H9 (cell line): ENCODE results near the gene SRGN. TPM values are rescaled to one million over a fixed set of nuclear protein-coding genes. Genes with fewer than 3 reads are reported as not detected.

Source experiments
- DNase-seq: peaks from one replicate; pipeline ENCODE4 v3.0.0-alpha.2; 2017
- H2AFZ ChIP-seq: one replicate; pipeline ENCODE4 v1.6.1; 2013; ENCODE audit warnings: mild to moderate bottlenecking, low read length, control low read depth, moderate library complexity
- H2AK5ac ChIP-seq: 2 replicates; pipeline ENCODE4 v1.6.1; 2013; ENCODE audit warnings: low read length, control low read depth, mixed read lengths; ENCODE audit not compliant: insufficient read length
- H2BK120ac ChIP-seq: one replicate; pipeline ENCODE4 v1.6.1; 2013; ENCODE audit warnings: low read depth, mild to moderate bottlenecking, low read length, control low read depth, inconsistent platforms; ENCODE audit not compliant: poor library complexity, severe bottlenecking
- H2BK12ac ChIP-seq: 2 replicates; pipeline ENCODE4 v1.6.1; 2013; ENCODE audit warnings: low read length, control low read depth, mixed read lengths, low read depth; ENCODE audit not compliant: insufficient read length
- H2BK15ac ChIP-seq: 2 replicates; pipeline ENCODE4 v1.6.1; 2013; ENCODE audit warnings: low read depth, low read length, control low read depth
- H2BK20ac ChIP-seq: one replicate; pipeline ENCODE4 v1.6.1; 2013; ENCODE audit warnings: low read depth, mild to moderate bottlenecking, low read length, control low read depth, inconsistent platforms; ENCODE audit not compliant: poor library complexity, severe bottlenecking
- H2BK5ac ChIP-seq: 2 replicates; pipeline ENCODE4 v1.6.1; 2013; ENCODE audit warnings: low read length, control low read depth, mixed read lengths; ENCODE audit not compliant: insufficient read length
- H3K14ac ChIP-seq: 2 replicates; pipeline ENCODE4 v1.6.1; 2013; ENCODE audit warnings: low read length, control low read depth; ENCODE audit not compliant: insufficient read depth
- H3K18ac ChIP-seq: 2 replicates; pipeline ENCODE4 v1.6.1; 2013; ENCODE audit warnings: low read depth, mild to moderate bottlenecking, mixed read lengths, low read length, control low read depth; ENCODE audit not compliant: insufficient read length
- H3K23ac ChIP-seq: 2 replicates; pipeline ENCODE4 v1.6.1; 2013; ENCODE audit warnings: low read length, control low read depth, mixed read lengths, low read depth; ENCODE audit not compliant: insufficient read length
- H3K23me2 ChIP-seq: 2 replicates; pipeline ENCODE4 v1.6.1; 2013; ENCODE audit warnings: low read depth, mild to moderate bottlenecking, mixed read lengths, low read length, control low read depth; ENCODE audit not compliant: insufficient read length, poor library complexity, severe bottlenecking
- H3K27ac ChIP-seq: 2 replicates; pipeline ENCODE4 v1.5.1; 2013; ENCODE audit warnings: low read length, control low read depth, mixed read lengths, low read depth; ENCODE audit not compliant: insufficient read length
- H3K27me3 ChIP-seq: 2 replicates; pipeline ENCODE4 v1.6.1; 2013; ENCODE audit warnings: low read length, control low read depth, inconsistent platforms; ENCODE audit not compliant: insufficient read depth
- H3K4ac ChIP-seq: 2 replicates; pipeline ENCODE4 v1.6.1; 2013; ENCODE audit warnings: low read depth, mild to moderate bottlenecking, control low read depth, inconsistent platforms, low read length, moderate library complexity
- H3K4me1 ChIP-seq: 2 replicates; pipeline ENCODE4 v1.6.1; 2013; ENCODE audit warnings: low read length, control low read depth, inconsistent platforms; ENCODE audit not compliant: insufficient read depth
- H3K4me2 ChIP-seq: 2 replicates; pipeline ENCODE4 v1.6.1; 2013; ENCODE audit warnings: low read length, control low read depth, mixed read lengths; ENCODE audit not compliant: insufficient read length, insufficient read depth
- H3K56ac ChIP-seq: 2 replicates; pipeline ENCODE4 v1.6.1; 2013; ENCODE audit warnings: low read depth, mild to moderate bottlenecking, mixed read lengths, low read length, control low read depth; ENCODE audit not compliant: insufficient read length
- H3K79me1 ChIP-seq: 2 replicates; pipeline ENCODE4 v1.6.1; 2013; ENCODE audit warnings: low read depth, mild to moderate bottlenecking, moderate library complexity, low read length, control low read depth, inconsistent platforms; ENCODE audit not compliant: insufficient read depth, poor library complexity, severe bottlenecking
- H3K79me2 ChIP-seq: 2 replicates; pipeline ENCODE4 v1.6.1; 2013; ENCODE audit warnings: low read length, control low read depth, inconsistent platforms; ENCODE audit not compliant: insufficient read depth
- H3K9ac ChIP-seq: 2 replicates; pipeline ENCODE4 v1.6.1; 2013; ENCODE audit warnings: low read length, control low read depth, mixed read lengths; ENCODE audit not compliant: insufficient read length; ENCODE audit errors: extremely low read depth
- H3K9me3 ChIP-seq: one replicate; pipeline ENCODE4 v1.6.1; 2013; ENCODE audit warnings: low read depth, low read length, inconsistent platforms; ENCODE audit not compliant: control insufficient read depth
- H3T11ph ChIP-seq: one replicate; pipeline ENCODE4 v1.6.1; 2013; ENCODE audit warnings: mild to moderate bottlenecking, low read length, control low read depth, inconsistent platforms
- H4K20me1 ChIP-seq: one replicate; pipeline ENCODE4 v1.6.1; 2013; ENCODE audit not compliant: control insufficient read depth, insufficient read length, insufficient read depth
- H4K5ac ChIP-seq: 2 replicates; pipeline ENCODE4 v1.6.1; 2013; ENCODE audit warnings: low read depth, mild to moderate bottlenecking, mixed read lengths, low read length, control low read depth; ENCODE audit not compliant: insufficient read length
- H4K8ac ChIP-seq: replicated peaks from 2 replicates; pipeline ENCODE4 v1.6.1; 2013; ENCODE audit warnings: low read length, control low read depth, mixed read lengths, low read depth; ENCODE audit not compliant: insufficient read length
- H4K91ac ChIP-seq: 2 replicates; pipeline ENCODE4 v1.6.1; 2013; ENCODE audit warnings: low read depth, mild to moderate bottlenecking, moderate library complexity, mixed read lengths, low read length, control low read depth; ENCODE audit not compliant: insufficient read length
- H3K27ac Mint-ChIP-seq, 3 experiments: 2 replicates in 2 of 3; 3 replicates in 1 of 3; pipeline ENCODE4 v1.8.0; 2020 to 2021; ENCODE audit warnings: mixed read lengths in 3 of 3, mild to moderate bottlenecking in 1 of 3, moderate library complexity in 1 of 3
- H3K27me3 Mint-ChIP-seq: 2 replicates; pipeline ENCODE4 v1.8.0; 2021; ENCODE audit warnings: low read depth, mild to moderate bottlenecking, moderate library complexity, mixed read lengths
- H3K36me3 Mint-ChIP-seq, 3 experiments: 2 replicates in 2 of 3; 3 replicates in 1 of 3; pipeline ENCODE4 v1.8.0; 2020 to 2021; ENCODE audit warnings: low read depth in 3 of 3, mixed read lengths in 3 of 3; ENCODE audit not compliant: insufficient read depth in 1 of 3
- H3K4me1 Mint-ChIP-seq, 2 experiments: 2 replicates each; pipeline ENCODE4 v1.8.0; 2020; ENCODE audit warnings: mixed read lengths in 2 of 2
- H3K4me3 Mint-ChIP-seq, 2 experiments: 2 replicates in 1 of 2; 3 replicates in 1 of 2; pipeline ENCODE4 v1.8.0; 2020 to 2021; ENCODE audit warnings: mild to moderate bottlenecking in 2 of 2, mixed read lengths in 2 of 2, moderate library complexity in 1 of 2
- H3K9me3 Mint-ChIP-seq, 2 experiments: 2 replicates in 1 of 2; 3 replicates in 1 of 2; pipeline ENCODE4 v1.8.0; 2020; ENCODE audit warnings: mild to moderate bottlenecking in 2 of 2, mixed read lengths in 2 of 2, moderate library complexity in 1 of 2
- CTCF ChIP-seq: fragments of 200-600 bp; sonication (generic); conservative IDR thresholded peaks from 3 replicates; pipeline ENCODE4 v1.8.0; 2021; ENCODE audit warnings: antibody characterized with exemption, mild to moderate bottlenecking
- WGBS: extraction: QIAGEN DNeasy Blood & Tissue Kit; methylation state at CpG from one replicate; pipeline ENCODE4 v1.1.7; 2013; ENCODE audit warnings: missing lambda C conversion rate, low lambda C conversion rate, mixed read lengths; ENCODE audit not compliant: insufficient read length; ENCODE audit errors: extremely low coverage; 5-methylcytosine and 5-hydroxymethylcytosine counted together
- total RNA-seq: library from RNA; stranded (reverse); gene quantifications from 2 replicates; pipeline ENCODE4 v1.2.1, GENCODE V29; 2021

Gene SRGN
- total RNA-seq, 1 experiment from 2014 or later, result not detected

GRCh38 chr10:69056536-69057260, 31.2 kb upstream of the SRGN start:
- DNase-seq, result no peak
- Histone ChIP-seq H3K4me2 (no peak overlapping the region), H2BK20ac (no peak overlapping the region), H3K4me1 (no peaks in the 10 kb centered on the region), H2BK15ac (no peak overlapping the region), H3K14ac (no peak overlapping the region), H2AK5ac (no peak overlapping the region), H3K56ac (no peak overlapping the region), H2BK5ac (no peak overlapping the region), H2AFZ (no peak overlapping the region), H3K23ac (no peak overlapping the region), H3K9ac (no peak overlapping the region), H4K91ac (no peak overlapping the region), H3K23me2 (no peaks in the 10 kb centered on the region), H4K20me1 (no peaks in the 10 kb centered on the region), H3K4ac (no peak overlapping the region), H4K5ac (no peak overlapping the region), H3K27me3 (no peaks in the 10 kb centered on the region), H2BK120ac (no peak overlapping the region), H3K79me1 (no peaks in the 10 kb centered on the region), H3K18ac (no peak overlapping the region), H3T11ph (no peak overlapping the region), H4K8ac (no peak overlapping the region), H3K79me2 (no peaks in the 10 kb centered on the region), H3K27ac (no peak overlapping the region), H2BK12ac (no peak overlapping the region), H3K9me3 (no peaks in the 10 kb centered on the region)
- no CpG with 5 or more reads among the region's 14 CpGs for WGBS
- H3K4me3 Mint-ChIP-seq, result no peak overlapping the region; a peak in 1 of 5 replicates
- H3K4me1 Mint-ChIP-seq, result peaks cover 25 to 32% of the 10 kb centered on the region in 2 experiments
- no peaks in the 10 kb centered on the region; a peak in 1 of 5 replicates for H3K9me3 Mint-ChIP-seq
- no peak overlapping the region for H3K27ac Mint-ChIP-seq
- H3K27me3 Mint-ChIP-seq, result peaks cover 3% of the 10 kb centered on the region
- no peaks in the 10 kb centered on the region; a peak in 1 of 7 replicates for H3K36me3 Mint-ChIP-seq
- no peak for TF ChIP-seq CTCF
